ENCODE data around the gene ARL6IP6.

Gene ARL6IP6

DNA sequence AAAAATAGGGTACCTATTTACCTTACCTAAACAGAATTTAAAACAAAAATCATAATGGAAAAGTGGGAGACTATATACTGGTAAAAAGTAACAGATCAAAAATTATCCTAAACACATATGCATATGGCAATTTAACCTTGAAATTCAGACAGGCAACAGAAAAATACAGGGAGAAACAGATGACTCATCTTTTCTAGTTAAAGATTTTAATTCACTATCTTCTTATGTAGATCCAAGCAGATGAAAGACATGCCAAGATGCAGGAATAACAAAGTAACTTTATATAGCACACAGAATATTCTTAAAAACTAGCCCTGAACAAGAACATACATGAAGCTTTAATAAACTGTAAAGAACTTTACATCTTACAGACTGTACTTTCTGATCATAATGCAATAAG lies 32.1 kb upstream of the ARL6IP6 start:
- in situ Hi-C loops (cut with HindIII; ENCODE audit: low sequenced_read_pairs) = no loop called here
- H3K4me3 ChIP-seq (ENCODE audit: low read depth, low read length) = no peak overlapping the region
- TF ChIP-seq, protein P1, sequence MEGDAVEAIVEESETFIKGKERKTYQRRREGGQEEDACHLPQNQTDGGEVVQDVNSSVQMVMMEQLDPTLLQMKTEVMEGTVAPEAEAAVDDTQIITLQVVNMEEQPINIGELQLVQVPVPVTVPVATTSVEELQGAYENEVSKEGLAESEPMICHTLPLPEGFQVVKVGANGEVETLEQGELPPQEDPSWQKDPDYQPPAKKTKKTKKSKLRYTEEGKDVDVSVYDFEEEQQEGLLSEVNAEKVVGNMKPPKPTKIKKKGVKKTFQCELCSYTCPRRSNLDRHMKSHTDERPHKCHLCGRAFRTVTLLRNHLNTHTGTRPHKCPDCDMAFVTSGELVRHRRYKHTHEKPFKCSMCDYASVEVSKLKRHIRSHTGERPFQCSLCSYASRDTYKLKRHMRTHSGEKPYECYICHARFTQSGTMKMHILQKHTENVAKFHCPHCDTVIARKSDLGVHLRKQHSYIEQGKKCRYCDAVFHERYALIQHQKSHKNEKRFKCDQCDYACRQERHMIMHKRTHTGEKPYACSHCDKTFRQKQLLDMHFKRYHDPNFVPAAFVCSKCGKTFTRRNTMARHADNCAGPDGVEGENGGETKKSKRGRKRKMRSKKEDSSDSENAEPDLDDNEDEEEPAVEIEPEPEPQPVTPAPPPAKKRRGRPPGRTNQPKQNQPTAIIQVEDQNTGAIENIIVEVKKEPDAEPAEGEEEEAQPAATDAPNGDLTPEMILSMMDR (IDR thresholded peaks at IDR 0.05; ENCODE audit: low read depth, low read length) = no peak
- DNase-seq (ENCODE audit: low read depth, low spot score) = no peak

DNA sequence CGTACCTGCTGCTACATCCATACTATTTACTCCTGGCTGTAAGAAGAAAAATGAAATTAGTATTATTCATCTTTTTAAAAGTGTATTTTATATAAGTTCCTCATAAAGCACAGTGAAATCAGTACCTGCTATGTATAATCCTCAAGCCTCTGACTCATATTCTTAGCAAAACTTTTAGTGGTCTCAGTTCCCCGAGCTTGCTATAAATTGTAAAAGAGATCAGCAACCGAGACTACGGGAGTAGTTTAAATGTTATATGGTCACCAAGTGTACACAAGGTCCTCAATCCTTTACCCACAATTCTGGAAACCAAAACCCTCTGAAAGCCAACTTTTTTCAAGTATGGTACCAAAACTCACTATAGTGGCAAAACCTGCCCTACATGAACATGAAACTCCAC lies 25.4 kb upstream of the ARL6IP6 start:
- in situ Hi-C loops (cut with HindIII; ENCODE audit: low sequenced_read_pairs) = no loop called here
- TF ChIP-seq, protein P1 (IDR thresholded peaks at IDR 0.05; ENCODE audit: low read depth, low read length) = no peak
- no peak overlapping the region for H3K4me3 ChIP-seq (ENCODE audit: low read depth, low read length)
- no peak for DNase-seq (ENCODE audit: low read depth, low spot score)

DNA sequence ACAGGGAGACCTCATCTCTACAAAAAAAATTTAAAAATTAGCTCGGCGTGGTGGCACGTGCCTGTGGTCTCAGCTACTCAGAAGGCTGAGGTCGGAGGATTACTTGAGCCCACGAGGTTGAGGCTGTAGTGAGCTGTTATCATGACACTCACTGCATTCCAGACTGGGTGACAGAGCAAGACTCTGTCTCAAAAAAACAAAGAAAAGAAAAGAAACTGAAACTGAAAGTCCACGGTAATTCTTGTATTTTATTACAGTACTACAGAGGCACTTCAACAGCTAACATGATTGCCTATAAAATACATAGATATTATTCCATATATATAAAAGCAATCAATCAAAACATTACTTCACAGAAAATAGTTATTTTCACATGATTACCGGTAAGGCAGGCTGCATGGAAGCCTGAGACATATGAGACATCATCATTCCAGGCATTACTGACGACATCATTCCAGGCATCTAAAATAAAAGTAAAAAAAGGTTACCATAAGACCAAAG lies 24.2 kb upstream of the ARL6IP6 start:
- TF ChIP-seq, protein P1 (IDR thresholded peaks at IDR 0.05; ENCODE audit: low read depth, low read length) = no peak
- in situ Hi-C loops (cut with HindIII; ENCODE audit: low sequenced_read_pairs) = no loop called here
- peak overlapping the region; percentile 37 for H3K4me3 ChIP-seq (ENCODE audit: low read depth, low read length)
- DNase-seq (ENCODE audit: low read depth, low spot score) = peak; percentile 81

GRCh38 chr2:152695763-152696162 lies 22.7 kb upstream of the ARL6IP6 start:
- in situ Hi-C loops (cut with HindIII; ENCODE audit: low sequenced_read_pairs) = no loop called here

GRCh38 chr2:152696476-152696875 lies 21.9 kb upstream of the ARL6IP6 start:
- in situ Hi-C loops (cut with HindIII; ENCODE audit: low sequenced_read_pairs) = no loop called here
- H3K4me3 ChIP-seq (ENCODE audit: low read depth, low read length) = no peak overlapping the region
- no peak for DNase-seq (ENCODE audit: low read depth, low spot score)
- TF ChIP-seq, protein P1 (IDR thresholded peaks at IDR 0.05; ENCODE audit: low read depth, low read length) = no peak

More at GRCh38 chr2:152695763-152696162, 22.7 kb upstream of the ARL6IP6 start:
- TF ChIP-seq, protein P1 (IDR thresholded peaks at IDR 0.05; ENCODE audit: low read depth, low read length) = no peak
- no peak for DNase-seq (ENCODE audit: low read depth, low spot score)
- H3K4me3 ChIP-seq (ENCODE audit: low read depth, low read length) = no peak overlapping the region

GRCh38 chr2:152701198-152701597 lies 17.2 kb upstream of the ARL6IP6 start:
- DNase-seq (ENCODE audit: low read depth, low spot score) = no peak
- H3K4me3 ChIP-seq (ENCODE audit: low read depth, low read length) = no peak overlapping the region
- TF ChIP-seq, protein P1 (IDR thresholded peaks at IDR 0.05; ENCODE audit: low read depth, low read length) = no peak
- in situ Hi-C loops (cut with HindIII; ENCODE audit: low sequenced_read_pairs) = no loop called here
